Fibroblast of mammary gland (primary cell): ENCODE measurements around the gene PTF1A.

Experiments used
- DNase-seq: peaks from one replicate; pipeline ENCODE4 v3.0.0-alpha.2; 2010; ENCODE audit warnings: low read depth
- H3K4me3 ChIP-seq: 2 replicates; pipeline ENCODE4 v1.5.1; 2011; ENCODE audit warnings: low read depth, mild to moderate bottlenecking, low read length, moderate library complexity; ENCODE audit not compliant: control insufficient read depth
- CTCF ChIP-seq: conservative IDR thresholded peaks from 2 replicates; pipeline ENCODE4 v1.5.1; 2011; ENCODE audit warnings: low read depth, low read length, inconsistent platforms; ENCODE audit not compliant: control insufficient read depth, insufficient read depth

The PTF1A gene

GRCh38 chr10:23151071-23151470, 41.0 kb upstream of the PTF1A start:
- H3K4me3 ChIP-seq: no peak overlapping the region
- TF ChIP-seq CTCF: no peak
- no peak for DNase-seq

GRCh38 chr10:23155169-23155568, 36.9 kb upstream of the PTF1A start:
- peak; percentile 34 for DNase-seq
- H3K4me3 ChIP-seq: no peak overlapping the region
- no peak for TF ChIP-seq CTCF

- DNase-seq: no peak
- TF ChIP-seq CTCF: no peak
- no peak overlapping the region for H3K4me3 ChIP-seq
These were observed 35.5 kb upstream of the PTF1A start for GRCh38 chr10:23156447-23157150.

- H3K4me3 ChIP-seq: no peak overlapping the region
- no peak for DNase-seq
- no peak for TF ChIP-seq CTCF
These were observed 34.9 kb upstream of the PTF1A start for GRCh38 chr10:23157239-23157681.

- DNase-seq: peak; percentile 57
- TF ChIP-seq CTCF: peak; percentile 24
- no peak overlapping the region for H3K4me3 ChIP-seq
These were observed 34.3 kb upstream of the PTF1A start for GRCh38 chr10:23157691-23158369.

- TF ChIP-seq CTCF: peak; percentile 91
- DNase-seq: peak; percentile 67
- H3K4me3 ChIP-seq: no peak overlapping the region
These were observed 33.7 kb upstream of the PTF1A start for GRCh38 chr10:23158370-23158769.
